HG02798 (cell line): ENCODE measurements around the gene GALT.
"Not testable (repeated sequence)": the region's sequence is repeated elsewhere in the genome, so short reads cannot be mapped to it uniquely, and the experiment has no call there.

Experiments used
- ATAC-seq: cut with Tn5 transposase; IDR thresholded peaks from one replicate; pipeline ENCODE4 v1.9.1; 2021; ENCODE audit warnings: mild to moderate bottlenecking; ENCODE audit not compliant: unreplicated experiment, poor library complexity

Gene GALT

GRCh38 chr9:34625186-34625486 lies 21.3 kb upstream of the GALT start:
- ATAC-seq, result no peak

DNA sequence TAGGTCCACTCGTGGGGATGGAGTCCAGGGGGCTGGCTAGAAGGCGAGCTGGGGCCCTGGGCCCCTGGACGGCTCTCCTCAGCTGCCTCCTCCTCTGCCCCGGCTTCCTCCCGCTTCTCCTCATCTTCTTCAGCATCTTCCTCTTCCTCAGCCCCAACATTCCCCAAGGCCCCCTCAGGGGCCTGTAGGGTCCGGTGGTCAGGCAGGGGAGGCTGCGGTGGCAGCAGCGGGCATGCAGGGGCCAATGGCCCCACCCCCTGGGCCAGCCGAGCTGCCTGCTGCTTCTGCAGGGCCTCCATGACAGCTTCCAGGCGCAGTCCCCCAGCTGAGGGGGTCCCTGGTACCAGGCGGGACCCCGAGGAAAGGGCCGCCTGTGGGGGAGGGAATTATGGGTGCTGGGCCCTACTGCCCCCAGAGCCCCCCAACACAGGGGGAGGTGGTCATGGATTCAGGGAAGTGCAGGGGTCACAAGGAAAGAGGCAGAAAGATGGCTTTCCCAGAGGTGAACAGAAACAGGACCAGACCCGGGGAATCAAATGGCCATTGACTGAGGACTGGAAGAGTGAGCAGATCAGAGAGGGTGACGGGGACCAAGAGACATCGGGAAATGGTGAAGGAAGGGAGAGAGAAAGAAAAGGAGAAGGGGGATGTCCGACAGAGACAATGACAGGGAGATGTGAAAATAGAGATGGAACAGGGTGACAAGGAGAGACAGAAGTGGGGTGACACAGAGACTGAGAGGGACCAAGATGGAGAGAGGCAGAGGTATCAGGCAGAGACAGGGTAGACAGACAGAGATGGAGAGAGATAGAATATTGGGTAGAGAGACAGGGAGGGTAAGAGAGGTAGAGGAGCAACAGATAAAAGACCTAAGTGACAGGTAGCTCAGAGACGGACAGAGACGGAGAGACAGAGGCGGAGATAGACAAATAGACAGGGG lies 18.5 kb upstream of the GALT start:
- ATAC-seq, result no peak

DNA sequence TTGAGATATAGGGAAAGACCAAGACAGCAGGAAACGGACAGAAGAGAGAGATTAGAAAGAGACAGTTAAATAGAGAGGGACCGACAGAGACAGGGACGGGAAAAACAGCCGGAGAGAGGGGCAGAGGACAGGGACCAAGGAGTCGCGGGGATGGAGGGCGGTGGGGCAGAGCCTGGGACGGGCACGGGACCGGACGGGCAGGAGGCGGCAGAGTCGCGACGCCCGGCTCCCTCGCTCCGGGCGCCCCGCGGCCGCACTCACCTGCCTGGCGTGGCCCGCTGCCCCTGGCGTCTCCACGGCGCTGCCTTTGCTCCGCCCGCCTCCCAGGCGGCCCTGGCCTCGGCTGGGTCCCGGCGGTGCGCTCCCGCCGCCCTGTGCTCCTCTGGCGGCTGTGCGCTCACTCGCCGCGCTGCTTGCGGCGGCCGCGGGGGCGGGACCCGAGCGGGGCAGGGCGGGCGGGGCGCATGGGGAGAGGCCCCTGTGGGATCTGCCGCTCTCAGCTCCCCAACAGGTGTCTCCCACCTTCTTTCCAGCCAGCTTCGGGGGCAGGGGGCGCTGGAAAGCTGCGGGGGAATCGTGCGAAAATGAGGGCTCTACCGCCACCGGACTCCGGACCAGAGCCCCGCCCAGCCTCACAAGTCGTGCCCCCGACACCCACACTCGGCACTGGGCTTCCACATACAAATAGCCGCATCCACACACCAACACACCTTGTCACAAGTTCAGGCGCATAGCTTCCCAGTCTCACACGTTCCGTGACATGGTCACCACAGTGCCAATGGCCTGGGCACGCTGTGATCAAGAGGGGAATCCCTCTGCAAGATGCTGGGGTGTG lies 17.6 kb upstream of the GALT start, which contains the start of gene ARID3C:
ARID3C (minus strand) TSS at position 411 of the 835 bp plus-strand sequence. CDS start 1,052 bp downstream, outside the sequence.
- peak; percentile 54 for ATAC-seq

GRCh38 chr9:34629491-34629808 lies 17.0 kb upstream of the GALT start:
- no peak for ATAC-seq

- no peak for ATAC-seq
Measured at GRCh38 chr9:34630402-34631154, 15.9 kb upstream of the GALT start.

- ATAC-seq, result no peak
Measured at GRCh38 chr9:34633166-34633565, 13.3 kb upstream of the GALT start.

GRCh38 chr9:34633851-34634550 lies 12.5 kb upstream of the GALT start:
- peak; percentile 31 for ATAC-seq

- ATAC-seq, result no peak
Measured at GRCh38 chr9:34634551-34635248, 11.8 kb upstream of the GALT start.

DNA sequence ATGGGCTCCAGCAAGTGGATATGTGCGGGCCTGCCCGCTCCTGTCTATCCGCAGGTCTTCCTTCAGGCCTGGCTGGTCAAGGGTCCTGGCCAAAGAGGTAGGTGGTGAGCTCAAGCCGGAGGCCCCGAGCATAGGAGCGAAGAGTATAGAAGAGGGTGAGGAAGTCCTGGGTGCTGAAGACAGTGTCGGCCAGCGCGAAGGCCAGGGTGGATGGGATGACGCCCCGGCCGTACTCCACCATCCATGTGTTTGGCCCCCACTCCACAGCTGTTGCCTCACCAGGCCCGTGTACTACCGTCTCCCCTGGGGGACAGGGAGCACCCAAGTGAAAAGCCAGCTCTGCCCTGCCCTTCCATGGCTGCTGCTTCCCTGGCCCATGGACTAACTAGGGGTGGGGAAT lies 10.9 kb upstream of the GALT start:
- no peak for ATAC-seq

DNA sequence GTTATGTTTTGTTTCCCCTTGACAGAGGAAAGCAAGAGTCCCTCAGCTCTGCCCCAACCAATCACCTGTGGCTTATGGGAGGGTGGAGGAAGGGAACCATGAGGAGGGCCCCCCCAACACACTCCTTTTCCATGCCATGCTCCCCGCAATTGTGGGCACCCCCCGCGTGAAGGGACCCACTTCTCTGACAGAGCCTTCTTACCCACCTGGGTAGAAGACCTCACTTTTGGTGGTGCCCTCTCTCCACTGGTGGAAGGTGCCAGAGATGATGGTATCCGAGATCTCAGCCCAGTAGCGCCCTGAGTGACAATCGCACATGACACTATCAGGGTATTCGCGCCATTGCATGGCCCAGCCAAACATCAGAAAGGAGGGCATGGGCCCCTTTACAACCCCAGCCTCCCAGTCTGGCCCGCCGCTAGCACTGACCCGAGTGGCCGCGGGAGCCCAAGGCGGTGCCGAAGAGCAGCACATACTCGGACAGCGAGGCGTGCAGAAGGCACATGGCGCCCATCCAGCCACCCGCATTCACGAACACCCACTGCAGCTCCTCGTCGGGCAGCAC lies 9.6 kb upstream of the GALT start:
- ATAC-seq, result no peak

DNA sequence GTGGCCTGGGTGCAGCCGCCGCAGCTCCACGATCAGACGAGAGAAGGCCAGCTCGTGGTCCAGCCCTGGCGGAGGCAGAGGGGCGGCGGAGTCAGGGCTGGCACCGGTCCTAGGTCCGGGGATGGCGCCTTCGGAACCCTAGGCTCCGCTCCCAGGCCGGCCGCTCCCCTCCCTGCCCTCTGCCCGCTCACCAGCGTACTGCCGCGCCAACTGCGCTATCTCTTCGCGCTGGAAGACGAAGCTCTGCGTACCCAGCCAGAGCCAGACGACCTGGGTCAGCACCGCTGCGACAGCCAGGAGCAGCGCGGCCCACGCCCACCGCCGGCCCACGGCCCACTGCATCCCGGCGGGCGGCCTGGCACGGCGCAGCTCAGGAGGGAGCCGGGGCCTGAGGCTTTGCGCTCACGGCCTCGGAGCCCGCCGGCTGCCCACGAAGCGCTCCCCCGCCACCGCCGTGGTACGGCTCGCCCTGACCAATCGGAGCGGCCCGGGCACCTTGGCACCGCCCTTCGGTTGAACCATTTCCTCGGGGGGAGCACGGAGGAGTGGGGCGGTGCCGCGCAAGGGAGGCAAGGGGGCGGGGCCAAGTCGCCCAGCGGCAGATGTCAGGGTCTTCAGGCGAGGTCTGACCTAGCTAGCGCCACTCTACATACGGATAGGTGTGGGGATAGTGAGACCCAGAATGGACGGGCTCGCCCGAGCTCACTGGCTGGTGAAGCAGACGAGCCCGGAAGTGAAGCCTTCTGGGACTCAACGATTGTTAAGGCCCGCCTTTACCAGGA lies 8.9 kb upstream of the GALT start, which contains the start of gene SIGMAR1:
SIGMAR1 (minus strand) TSS at position 432 of the 782 bp plus-strand sequence; CDS start at position 342, 90 bp downstream.
- ATAC-seq, result peak; percentile 93

DNA sequence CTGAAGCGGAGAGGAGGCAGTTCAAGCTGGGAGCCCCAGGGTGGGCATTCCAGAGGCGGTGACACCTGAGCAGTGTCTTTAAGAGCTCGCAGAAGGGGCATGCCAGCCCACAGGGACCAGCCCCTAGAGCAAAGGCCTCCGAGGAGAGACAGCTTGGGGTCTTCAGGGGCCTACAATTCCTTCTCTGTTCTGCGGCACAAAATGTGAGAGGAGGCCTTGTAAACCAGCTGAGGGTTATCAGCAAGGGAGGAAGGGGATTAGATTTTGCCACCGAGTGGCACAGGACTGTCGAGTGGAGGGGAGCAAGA lies 8.4 kb upstream of the GALT start:
- ATAC-seq, result no peak

- ATAC-seq, result not testable (repeated sequence)
Measured at GRCh38 chr9:34639322-34639721, 7.2 kb upstream of the GALT start.

GRCh38 chr9:34642679-34643078 lies 3.8 kb upstream of the GALT start:
- ATAC-seq, result no peak

DNA sequence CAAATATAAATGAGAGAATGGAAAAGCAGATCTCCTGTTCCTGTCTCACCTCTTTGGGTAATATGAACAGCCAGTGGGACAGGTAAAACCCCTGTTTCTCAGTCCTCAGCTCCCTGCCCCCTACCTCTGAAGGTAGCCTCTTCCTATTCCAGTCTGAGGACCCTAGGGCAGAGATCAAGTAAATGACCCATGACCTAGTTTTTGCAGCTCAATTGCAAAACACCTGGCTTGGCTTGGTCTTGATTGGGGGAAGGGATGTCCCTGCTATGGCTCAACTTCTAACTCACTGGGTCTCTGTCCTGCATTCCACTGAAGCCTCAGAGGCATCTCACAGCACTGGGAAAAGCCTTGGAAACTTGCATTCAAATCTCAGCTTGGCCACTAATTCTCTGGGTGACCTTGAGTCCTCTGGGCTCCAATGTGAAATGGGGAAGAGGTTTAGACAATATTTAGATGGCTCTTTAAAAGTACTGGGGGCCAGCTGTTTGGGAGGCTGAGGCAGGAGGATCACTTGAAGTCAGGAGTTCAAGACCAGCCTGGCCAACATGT lies 1.6 kb upstream of the GALT start:
- no peak for ATAC-seq

- ATAC-seq, result no peak
Measured at GRCh38 chr9:34647084-34647403, 569 bp downstream of the GALT start.

DNA sequence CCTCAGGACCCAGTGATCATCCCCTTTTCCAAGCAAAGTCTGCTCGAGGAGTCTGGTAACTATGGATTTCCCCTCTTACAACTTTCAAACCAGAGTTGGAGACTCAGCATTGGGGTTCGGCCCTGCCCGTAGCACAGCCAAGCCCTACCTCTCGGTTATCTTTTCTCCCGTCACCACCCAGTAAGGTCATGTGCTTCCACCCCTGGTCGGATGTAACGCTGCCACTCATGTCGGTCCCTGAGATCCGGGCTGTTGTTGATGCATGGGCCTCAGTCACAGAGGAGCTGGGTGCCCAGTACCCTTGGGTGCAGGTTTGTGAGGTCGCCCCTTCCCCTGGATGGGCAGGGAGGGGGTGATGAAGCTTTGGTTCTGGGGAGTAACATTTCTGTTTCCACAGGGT lies 1.2 kb downstream of the GALT start:
- ATAC-seq, result no peak

GRCh38 chr9:34648673-34649072 lies 2.2 kb downstream of the GALT start:
- no peak for ATAC-seq
